BJ (cell line): Measurements from ENCODE around the gene AGBL5. TPM values are rescaled to one million over a fixed set of nuclear protein-coding genes. Genes with fewer than 3 reads are reported as not detected.

Experiments used
- CTCF ChIA-PET: fragments of 350-600 bp; formaldehyde crosslinking; extraction: SDS; loops from one replicate; lab custom pipeline; 2021; ENCODE audit warnings: antibody characterized with exemption, inconsistent platforms; lab: Yijun Ruan, JAX
- POLR2A ChIA-PET: fragments of 300-600 bp; sonication (Branson Sonifier 250); formaldehyde crosslinking; extraction: SDS; loops from one replicate; lab custom pipeline; 2021; ENCODE audit warnings: antibody characterized with exemption; lab: Charles Lee
- DNase-seq: peaks from one replicate; pipeline ENCODE4 v3.0.0-alpha.2; 2011; ENCODE audit warnings: low read depth
- H3K27me3 ChIP-seq: 2 replicates; pipeline ENCODE4 v1.6.0; 2011; ENCODE audit warnings: low read length; ENCODE audit not compliant: control insufficient read depth, insufficient read depth
- H3K36me3 ChIP-seq: 2 replicates; pipeline ENCODE4 v1.5.1; 2011; ENCODE audit warnings: low read length; ENCODE audit not compliant: control insufficient read depth, insufficient read depth
- H3K4me3 ChIP-seq: 2 replicates; pipeline ENCODE4 v1.5.1; 2011; ENCODE audit warnings: low read depth, mild to moderate bottlenecking, control low read depth, low read length
- polyA plus RNA-seq: library from polyadenylated mRNA; depleted of rRNA; stranded (reverse); fragments of >200 nt; gene quantifications from 2 replicates; pipeline ENCODE4 v1.2.3, GENCODE V29; 2011
- TF ChIP-seq, protein P1 (sequence below): IDR thresholded peaks from 2 replicates; pipeline ENCODE4 v1.5.1; 2011; ENCODE audit warnings: low read depth, mild to moderate bottlenecking, control low read depth, inconsistent platforms, low read length, moderate library complexity; ENCODE audit not compliant: insufficient read depth

The AGBL5 gene
- polyA plus RNA-seq, 1 experiment = 32.7 TPM

- POLR2A ChIA-PET = no interaction called here
- Histone ChIP-seq H3K36me3 (peaks cover 7% of the 10 kb centered on the region), H3K4me3 (no peak overlapping the region), H3K27me3 (no peaks in the 10 kb centered on the region)
- CTCF ChIA-PET = interaction anchor here (0.6 to 1.1 kb wide), 3 partner anchors 10 to 231 kb away, joined by 3 to 6 read pairs (median 3); no protein-coding TSS in a partner anchor
- TF ChIP-seq, protein P1, sequence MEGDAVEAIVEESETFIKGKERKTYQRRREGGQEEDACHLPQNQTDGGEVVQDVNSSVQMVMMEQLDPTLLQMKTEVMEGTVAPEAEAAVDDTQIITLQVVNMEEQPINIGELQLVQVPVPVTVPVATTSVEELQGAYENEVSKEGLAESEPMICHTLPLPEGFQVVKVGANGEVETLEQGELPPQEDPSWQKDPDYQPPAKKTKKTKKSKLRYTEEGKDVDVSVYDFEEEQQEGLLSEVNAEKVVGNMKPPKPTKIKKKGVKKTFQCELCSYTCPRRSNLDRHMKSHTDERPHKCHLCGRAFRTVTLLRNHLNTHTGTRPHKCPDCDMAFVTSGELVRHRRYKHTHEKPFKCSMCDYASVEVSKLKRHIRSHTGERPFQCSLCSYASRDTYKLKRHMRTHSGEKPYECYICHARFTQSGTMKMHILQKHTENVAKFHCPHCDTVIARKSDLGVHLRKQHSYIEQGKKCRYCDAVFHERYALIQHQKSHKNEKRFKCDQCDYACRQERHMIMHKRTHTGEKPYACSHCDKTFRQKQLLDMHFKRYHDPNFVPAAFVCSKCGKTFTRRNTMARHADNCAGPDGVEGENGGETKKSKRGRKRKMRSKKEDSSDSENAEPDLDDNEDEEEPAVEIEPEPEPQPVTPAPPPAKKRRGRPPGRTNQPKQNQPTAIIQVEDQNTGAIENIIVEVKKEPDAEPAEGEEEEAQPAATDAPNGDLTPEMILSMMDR = no peak
- DNase-seq = no peak
Measured at GRCh38 chr2:27077231-27077630, 25.8 kb downstream of the AGBL5 start.

GRCh38 chr2:27078267-27079194, 27.1 kb downstream of the AGBL5 start, which contains the start of gene EMILIN1:
Gene EMILIN1 (plus strand): TSS chr2:27078615. CDS start chr2:27079066, 451 bp downstream.
- Histone ChIP-seq H3K27me3 (no peaks in the 10 kb centered on the region), H3K36me3 (peaks cover 14% of the 10 kb centered on the region), H3K4me3 (peak within 1 kb of the TSS; percentile 53)
- peak; percentile 84 for DNase-seq
- ChIA-PET POLR2A (interaction anchor here (0.5 to 1.3 kb wide), 3 partner anchors 9 to 1282 kb away, joined by 3 to 13 read pairs (median 10); partner anchors contain the start of gene AGBL5), CTCF (interaction anchor here (0.6 to 3.4 kb wide), 12 partner anchors 9 to 232 kb away, joined by 3 to 28 read pairs (median 4); partner anchors contain the start of genes AGBL5 and KHK)
- TF ChIP-seq, protein P1 = 0 out of 2 replicates have a peak, but pooled peaks have one; percentile 14

DNA sequence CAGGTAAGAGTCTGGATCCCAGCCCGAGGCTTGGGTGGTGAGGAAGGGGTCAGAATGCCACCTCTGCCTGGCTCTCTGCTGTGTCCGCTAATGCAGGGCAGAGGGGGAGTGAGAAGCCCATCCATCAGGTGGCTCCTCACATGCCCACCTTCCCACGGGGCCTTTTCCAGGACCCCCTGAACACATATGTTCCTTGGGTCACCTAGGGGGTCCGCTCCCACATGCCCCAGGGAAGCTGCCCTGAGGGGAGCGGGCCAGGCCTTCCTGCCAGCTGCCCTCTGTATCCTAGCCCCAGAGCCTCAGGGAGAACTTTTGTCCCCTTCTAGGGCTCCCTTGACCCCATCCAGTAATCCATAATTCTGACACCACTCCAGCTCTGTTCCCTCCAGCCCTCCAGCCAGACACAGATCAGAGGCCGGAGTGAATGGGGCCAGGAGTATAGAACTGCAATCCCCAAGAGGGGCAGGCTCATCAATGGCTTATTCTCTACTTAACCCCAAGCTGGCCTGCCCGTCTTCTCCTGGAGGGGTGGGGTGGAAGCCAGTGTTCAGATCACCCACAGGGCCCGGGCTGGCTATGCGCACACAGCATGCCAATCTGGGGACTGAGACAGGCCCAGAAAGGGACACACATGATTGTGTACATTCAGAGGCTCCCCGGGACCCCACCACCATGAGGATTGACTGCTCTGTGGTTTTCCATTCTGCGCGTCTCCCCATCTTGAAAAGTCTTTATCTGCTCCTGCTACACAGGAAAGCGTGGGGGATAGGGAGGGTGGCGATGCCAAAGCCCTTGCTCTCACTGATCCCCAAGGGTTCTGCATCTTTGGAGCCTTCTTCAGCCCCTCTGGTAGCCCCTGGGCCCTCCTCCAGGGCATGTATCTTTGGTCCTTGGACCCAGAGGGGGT, 28.0 kb downstream of the AGBL5 start:
- POLR2A ChIA-PET = interaction anchor here (0.5 to 1.3 kb wide), 2 partner anchors 8 to 29 kb away, joined by 3 to 10 read pairs; partner anchors contain the start of gene AGBL5
- CTCF ChIA-PET = interaction anchor here (0.6 to 3.4 kb wide), 9 partner anchors 8 to 233 kb away, joined by 3 to 28 read pairs (median 3); partner anchors contain the start of genes AGBL5 and KHK
- Histone ChIP-seq H3K36me3 (peaks cover 17% of the 10 kb centered on the region), H3K27me3 (no peaks in the 10 kb centered on the region), H3K4me3 (peak overlapping the region; percentile 53)
- DNase-seq = no peak
- TF ChIP-seq, protein P1 = no peak

DNA sequence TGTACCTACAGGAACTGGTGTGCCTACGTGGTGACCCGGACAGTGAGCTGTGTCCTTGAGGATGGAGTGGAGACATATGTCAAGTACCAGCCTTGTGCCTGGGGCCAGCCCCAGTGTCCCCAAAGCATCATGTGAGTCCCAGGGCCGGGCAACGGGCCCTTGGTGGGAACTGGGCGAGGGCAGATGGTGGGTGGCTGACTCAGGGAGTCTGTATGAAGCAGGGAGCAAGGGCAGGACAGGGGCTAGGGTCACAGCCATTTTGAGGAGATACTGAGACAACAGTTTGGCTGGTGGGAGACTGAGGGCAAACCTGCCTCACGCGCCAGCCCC, 28.6 kb downstream of the AGBL5 start:
- no peak for DNase-seq
- TF ChIP-seq, protein P1 = no peak
- CTCF ChIA-PET = interaction anchor here (0.6 to 3.4 kb wide), 7 partner anchors 8 to 234 kb away, joined by 3 to 28 read pairs (median 3); partner anchors contain the start of gene AGBL5
- POLR2A ChIA-PET = no interaction called here
- peak overlapping the region; percentile 53 for H3K4me3 ChIP-seq
- H3K36me3 ChIP-seq = peaks cover 17% of the 10 kb centered on the region
- no peaks in the 10 kb centered on the region for H3K27me3 ChIP-seq
